ENCODE data around the gene WEE1. TPM values are rescaled to one million over a fixed set of nuclear protein-coding genes. Genes with fewer than 3 reads are reported as not detected.

The WEE1 gene
- total RNA-seq, 1 experiment from 2014 or later: 67.9 TPM

GRCh38 chr11:9561279-9561982 is 12.0 kb upstream of the WEE1 start:
- CTCF ChIA-PET: interaction anchor here (0.6 kb wide), 1 partner anchor 23 kb away, joined by 5 read pairs; no protein-coding TSS in a partner anchor
- in situ Hi-C loops (cut with HindIII; ENCODE audit: low pct_unique_long_range_greater_than_20kb, low sequenced_read_pairs) (no loop called here), intact Hi-C loops (cut with micrococcal nuclease; ENCODE audit: unreplicated experiment) (no loop called here)
- TF ChIP-seq POLR2AphosphoS5 (IDR thresholded peaks at IDR 0.05; ENCODE audit: low read depth, low read length): no peak
- no peak for TF ChIP-seq TCF7L2 (IDR thresholded peaks at IDR 0.05; ENCODE audit: low read depth, low read length)
- no peak for TF ChIP-seq CTCF (IDR thresholded peaks at IDR 0.05)
- no peak for TF ChIP-seq REST (IDR thresholded peaks at IDR 0.05; ENCODE audit: insufficient read depth in 1 of 2, low read depth in 2 of 2, low read length in 1 of 2)
- TF ChIP-seq SIN3A (IDR thresholded peaks at IDR 0.05; ENCODE audit: borderline replicate concordance, insufficient read depth, low read depth, low read length): no peak
- no peak for DNase-seq (ENCODE audit: low read depth, low spot score)
- POLR2A ChIA-PET: interaction anchor here (2.0 kb wide), 1 partner anchor 12 kb away, joined by 11 read pairs; the partner anchor contains the start of gene WEE1
- Histone ChIP-seq H3K27me3 (ENCODE audit: control insufficient read depth, insufficient read depth, low read length) (no peaks in the 10 kb centered on the region), H3K27ac (ENCODE audit: low read length) (no peak overlapping the region), H3K4me3 (ENCODE audit: low read depth in 2 of 2, low read length in 2 of 2) (no peak overlapping the region), H3K36me3 (ENCODE audit: control insufficient read depth, insufficient read depth, low read length) (no peaks in the 10 kb centered on the region), H3K9me3 (ENCODE audit: control insufficient read depth, insufficient read depth, low read depth, low read length) (peaks cover 10% of the 10 kb centered on the region; the same call in 1 of the 2 replicates), H3K4me1 (ENCODE audit: control insufficient read depth, insufficient read depth, low read length) (peaks cover 26% of the 10 kb centered on the region)
- ATAC-seq: no peak
- no TSS peak for BruUV-seq (replicated peaks)

GRCh38 chr11:9562716-9563115 is 10.8 kb upstream of the WEE1 start:
- peaks cover 10% of the 10 kb centered on the region; the same call in 1 of the 2 replicates for H3K9me3 ChIP-seq (ENCODE audit: control insufficient read depth, insufficient read depth, low read depth, low read length)
- no peaks in the 10 kb centered on the region for H3K36me3 ChIP-seq (ENCODE audit: control insufficient read depth, insufficient read depth, low read length)
- intact Hi-C loops (cut with micrococcal nuclease; ENCODE audit: unreplicated experiment): no loop called here
- CTCF ChIA-PET: no interaction called here
- no peak overlapping the region for H3K27ac ChIP-seq (ENCODE audit: low read length)
- no peak overlapping the region for H3K4me3 ChIP-seq (ENCODE audit: low read depth in 2 of 2, low read length in 2 of 2)
- POLR2A ChIA-PET: interaction anchor here (0.6 to 1.0 kb wide), 2 partner anchors 102 to 224 kb away, joined by 3 to 11 read pairs; partner anchors contain the start of gene ZNF143
- H3K27me3 ChIP-seq (ENCODE audit: control insufficient read depth, insufficient read depth, low read length): no peaks in the 10 kb centered on the region
- TF ChIP-seq TCF7L2 (IDR thresholded peaks at IDR 0.05; ENCODE audit: low read depth, low read length): no peak
- no peak for TF ChIP-seq POLR2AphosphoS5 (IDR thresholded peaks at IDR 0.05; ENCODE audit: low read depth, low read length)
- TF ChIP-seq CTCF (IDR thresholded peaks at IDR 0.05): no peak
- in situ Hi-C loops (cut with HindIII; ENCODE audit: low pct_unique_long_range_greater_than_20kb, low sequenced_read_pairs): no loop called here
- no peak for ATAC-seq
- H3K4me1 ChIP-seq (ENCODE audit: control insufficient read depth, insufficient read depth, low read length): peaks cover 36% of the 10 kb centered on the region
- no peak for DNase-seq (ENCODE audit: low read depth, low spot score)
- BruUV-seq (replicated peaks): no TSS peak
